Measurements from ENCODE around the gene HMGXB3.

- TF ChIP-seq POLR2A (IDR thresholded peaks at IDR 0.05): no peak
- no peak for TF ChIP-seq CTCF (IDR thresholded peaks at IDR 0.05 in 4 of 5, conservative IDR thresholded peaks at IDR 0.05 in 1 of 5)
Measured at GRCh38 chr5:149963729-149964128, 36.8 kb upstream of the HMGXB3 start.
